ENCODE results near the gene FBXW11.

DNA sequence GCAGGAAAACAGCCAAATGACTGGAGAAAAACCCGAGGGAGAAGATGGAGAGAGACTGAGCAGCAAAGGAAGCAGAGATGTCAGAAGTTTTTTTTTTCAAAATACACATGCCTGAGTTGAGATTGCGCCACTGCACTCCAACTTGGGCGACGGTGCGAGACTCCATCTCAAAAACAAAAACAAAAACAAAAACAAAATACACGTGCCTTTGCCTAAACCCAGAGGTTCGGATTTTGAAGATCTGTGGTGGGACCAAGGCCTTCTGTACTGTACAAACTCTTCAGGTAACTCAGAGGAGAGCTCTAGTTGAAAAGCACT is 38.8 kb upstream of the FBXW11 start:
- TF ChIP-seq, protein P1, sequence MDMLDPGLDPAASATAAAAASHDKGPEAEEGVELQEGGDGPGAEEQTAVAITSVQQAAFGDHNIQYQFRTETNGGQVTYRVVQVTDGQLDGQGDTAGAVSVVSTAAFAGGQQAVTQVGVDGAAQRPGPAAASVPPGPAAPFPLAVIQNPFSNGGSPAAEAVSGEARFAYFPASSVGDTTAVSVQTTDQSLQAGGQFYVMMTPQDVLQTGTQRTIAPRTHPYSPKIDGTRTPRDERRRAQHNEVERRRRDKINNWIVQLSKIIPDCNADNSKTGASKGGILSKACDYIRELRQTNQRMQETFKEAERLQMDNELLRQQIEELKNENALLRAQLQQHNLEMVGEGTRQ (CRISPR knock-in tag; IDR thresholded peaks at IDR 0.05) = no peak
- TF ChIP-seq RELA (CRISPR knock-in tag; IDR thresholded peaks at IDR 0.05; ENCODE audit: borderline replicate concordance) = no peak
- TF ChIP-seq SP1 (CRISPR knock-in tag; conservative IDR thresholded peaks at IDR 0.05) = no peak
